GM18502 (cell line): ENCODE measurements around the gene ATOH1.

Experiments used
- ATAC-seq: cut with Tn5 transposase; IDR thresholded peaks from one replicate; pipeline ENCODE4 v1.9.1; 2021; ENCODE audit warnings: mild to moderate bottlenecking; ENCODE audit not compliant: unreplicated experiment, poor library complexity

Gene ATOH1

GRCh38 chr4:93834249-93835066, 5.9 kb downstream of the ATOH1 start:
- no peak for ATAC-seq

GRCh38 chr4:93835929-93836328, 7.4 kb downstream of the ATOH1 start:
- no peak for ATAC-seq

- ATAC-seq = no peak
Observed at GRCh38 chr4:93839704-93840103, 11.2 kb downstream of the ATOH1 start.

GRCh38 chr4:93841803-93842345, 13.3 kb downstream of the ATOH1 start:
- ATAC-seq = no peak

- peak; percentile 47 for ATAC-seq
Observed at GRCh38 chr4:93842601-93843252, 14.2 kb downstream of the ATOH1 start.

- no peak for ATAC-seq
Observed at GRCh38 chr4:93843772-93844171, 15.2 kb downstream of the ATOH1 start.

- ATAC-seq = no peak
Observed at GRCh38 chr4:93852680-93853079, 24.1 kb downstream of the ATOH1 start.

GRCh38 chr4:93855926-93856325, 27.4 kb downstream of the ATOH1 start:
- ATAC-seq = no peak

GRCh38 chr4:93865650-93866049, 37.1 kb downstream of the ATOH1 start:
- no peak for ATAC-seq

GRCh38 chr4:93867416-93868001, 39.0 kb downstream of the ATOH1 start:
- ATAC-seq = no peak

- no peak for ATAC-seq
Observed at GRCh38 chr4:93870876-93871458, 42.4 kb downstream of the ATOH1 start.

- no peak for ATAC-seq
Observed at GRCh38 chr4:93876754-93877153, 48.2 kb downstream of the ATOH1 start.

- no peak for ATAC-seq
Observed at GRCh38 chr4:93878566-93878965, 50.0 kb downstream of the ATOH1 start.

- ATAC-seq = peak; percentile 92
Observed at GRCh38 chr4:93879919-93880318, 51.4 kb downstream of the ATOH1 start.
